Osteoblast (primary cell): ENCODE data around the gene KCNG1. TPM values are rescaled to one million over a fixed set of nuclear protein-coding genes. Genes with fewer than 3 reads are reported as not detected.

Experiments used
- DNase-seq: peaks from one replicate; pipeline ENCODE4 v3.0.0; 2011; ENCODE audit warnings: low spot score, mixed read lengths; ENCODE audit not compliant: insufficient read length; ENCODE audit errors: missing footprints
- H2AFZ ChIP-seq: 2 replicates; pipeline ENCODE4 v1.6.0; 2011; ENCODE audit warnings: mild to moderate bottlenecking, low read length
- H3K27ac ChIP-seq: 2 replicates; pipeline ENCODE4 v1.5.1; 2011; ENCODE audit warnings: mild to moderate bottlenecking, low read depth, low read length, moderate library complexity
- H3K27me3 ChIP-seq: 2 replicates; pipeline ENCODE4 v1.6.0; 2012; ENCODE audit warnings: mild to moderate bottlenecking, control low read depth, inconsistent platforms, low read length, moderate library complexity; ENCODE audit not compliant: insufficient read depth
- H3K36me3 ChIP-seq: 2 replicates; pipeline ENCODE4 v1.5.1; 2011; ENCODE audit warnings: mild to moderate bottlenecking, low read length, control low read depth, moderate library complexity; ENCODE audit not compliant: insufficient read depth
- H3K4me1 ChIP-seq: 2 replicates; pipeline ENCODE4 v1.5.1; 2011; ENCODE audit warnings: mild to moderate bottlenecking, low read length, control low read depth, moderate library complexity; ENCODE audit not compliant: insufficient read depth
- H3K4me2 ChIP-seq: 2 replicates; pipeline ENCODE4 v1.6.0; 2011; ENCODE audit warnings: mild to moderate bottlenecking, low read length; ENCODE audit not compliant: insufficient read depth
- H3K4me3 ChIP-seq: fragments of 200-600 bp; sonication (generic); 3 replicates; pipeline ENCODE4 v1.5.1; 2012; ENCODE audit warnings: mild to moderate bottlenecking, low read length, inconsistent platforms; ENCODE audit not compliant: insufficient read depth
- H3K79me2 ChIP-seq: 2 replicates; pipeline ENCODE4 v1.6.0; 2012; ENCODE audit warnings: mild to moderate bottlenecking, low read length, control low read depth, inconsistent platforms; ENCODE audit not compliant: insufficient read depth
- H3K9me3 ChIP-seq: 2 replicates; pipeline ENCODE4 v1.5.1; 2011; ENCODE audit warnings: low read depth, low read length, control low read depth
- H4K20me1 ChIP-seq: 2 replicates; pipeline ENCODE4 v1.6.0; 2012; ENCODE audit warnings: mild to moderate bottlenecking, low read length, control low read depth; ENCODE audit not compliant: insufficient read depth
- CTCF ChIP-seq: IDR thresholded peaks from 2 replicates; pipeline ENCODE4 v1.5.1; 2011; ENCODE audit warnings: mild to moderate bottlenecking, low read depth, low read length, moderate library complexity; ENCODE audit errors: extremely low read depth
- total RNA-seq: library from RNA; depleted of rRNA; stranded (reverse); fragments of >200 nt; gene quantifications from 2 replicates; pipeline ENCODE4 v1.2.3, GENCODE V29; 2012

Gene KCNG1
- total RNA-seq, 1 donor = 16.3 TPM

DNA sequence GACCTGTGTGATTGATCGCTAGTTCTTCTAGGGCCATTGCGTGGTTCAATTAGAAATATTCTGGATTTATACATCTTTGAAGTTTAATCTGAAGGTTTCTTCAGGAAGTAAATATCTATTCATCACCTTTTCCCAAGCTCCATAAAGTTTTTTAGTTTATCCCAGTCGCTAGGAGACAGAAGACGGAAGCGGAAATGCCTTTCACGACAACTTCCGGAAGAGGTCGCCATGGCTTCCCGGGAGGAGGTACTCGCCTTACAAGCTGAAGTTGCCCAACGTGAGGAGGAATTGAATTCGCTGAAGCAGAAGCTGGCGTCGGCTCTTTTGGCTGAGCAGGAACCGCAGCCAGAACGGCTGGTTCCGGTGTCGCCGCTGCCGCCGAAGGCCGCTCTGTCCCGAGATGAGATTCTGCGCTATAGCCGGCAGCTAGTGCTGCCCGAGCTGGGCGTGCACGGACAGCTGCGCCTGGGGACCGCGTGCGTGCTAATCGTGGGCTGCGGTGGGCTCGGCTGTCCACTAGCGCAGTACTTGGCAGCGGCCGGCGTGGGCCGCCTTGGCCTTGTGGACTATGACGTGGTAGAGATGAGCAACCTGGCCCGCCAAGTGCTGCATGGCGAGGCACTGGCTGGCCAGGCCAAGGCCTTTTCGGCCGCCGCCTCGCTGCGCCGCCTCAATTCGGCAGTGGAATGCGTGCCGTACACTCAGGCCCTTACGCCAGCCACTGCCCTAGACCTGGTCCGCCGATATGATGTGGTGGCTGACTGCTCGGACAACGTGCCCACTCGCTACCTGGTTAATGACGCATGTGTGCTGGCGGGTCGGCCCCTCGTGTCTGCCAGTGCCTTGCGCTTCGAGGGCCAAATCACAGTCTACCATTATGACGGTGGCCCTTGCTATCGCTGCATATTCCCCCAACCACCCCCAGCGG lies 64.0 kb downstream of the KCNG1 start, which contains the start of gene MOCS3:
TSS of gene MOCS3 (plus strand) at position 204 of the 928 bp plus-strand sequence. CDS start at position 229, 25 bp downstream.
- H3K27ac ChIP-seq = peak within 1 kb of the TSS; percentile 98
- peaks cover 35% of the 10 kb centered on the region for H4K20me1 ChIP-seq
- no peaks in the 10 kb centered on the region for H3K9me3 ChIP-seq
- peak within 1 kb of the TSS; percentile 94 for H3K4me3 ChIP-seq
- H3K79me2 ChIP-seq = peaks cover 68% of the 10 kb centered on the region
- peak within 1 kb of the TSS; percentile 74 for H2AFZ ChIP-seq
- DNase-seq = peak; percentile 94
- H3K36me3 ChIP-seq = peaks cover 24% of the 10 kb centered on the region
- TF ChIP-seq CTCF = no peak
- H3K27me3 ChIP-seq = no peaks in the 10 kb centered on the region
- peak within 1 kb of the TSS; percentile 92 for H3K4me2 ChIP-seq
- H3K4me1 ChIP-seq = peaks cover 23% of the 10 kb centered on the region

GRCh38 chr20:50957798-50958614 lies 64.9 kb downstream of the KCNG1 start, which contains the start of gene DPM1:
DPM1 (minus strand) TSS chr20:50958532; CDS start chr20:50958523, 9 bp downstream.
- DNase-seq = peak; percentile 87
- Histone ChIP-seq H3K27ac (peak within 1 kb of the TSS; percentile 98), H3K27me3 (no peaks in the 10 kb centered on the region), H3K9me3 (no peaks in the 10 kb centered on the region), H2AFZ (peak within 1 kb of the TSS; percentile 74), H3K4me1 (peaks cover 23% of the 10 kb centered on the region), H3K36me3 (peaks cover 33% of the 10 kb centered on the region), H4K20me1 (peaks cover 38% of the 10 kb centered on the region), H3K4me3 (peak within 1 kb of the TSS; percentile 94), H3K4me2 (peak within 1 kb of the TSS; percentile 92), H3K79me2 (peaks cover 77% of the 10 kb centered on the region)
- no peak for TF ChIP-seq CTCF

DNA sequence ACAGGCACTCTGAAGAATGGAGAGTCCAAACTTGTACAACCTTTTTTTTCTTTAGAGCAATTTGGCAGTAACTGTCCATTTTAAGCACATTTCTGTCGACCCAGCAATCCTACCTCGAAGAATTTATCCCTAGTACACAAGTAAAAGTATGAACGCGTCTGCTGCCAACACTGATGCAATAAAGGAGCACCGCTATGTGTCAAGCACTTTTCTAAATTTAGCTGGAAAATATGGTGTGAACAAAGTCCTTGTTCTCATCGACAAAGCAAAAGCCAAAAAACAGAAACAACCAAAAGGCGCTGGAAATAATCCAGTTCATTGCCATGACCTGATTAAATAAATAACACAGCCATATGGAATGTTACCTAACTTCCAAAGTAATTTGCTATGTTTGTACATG lies 65.6 kb downstream of the KCNG1 start:
- Histone ChIP-seq H4K20me1 (peaks cover 39% of the 10 kb centered on the region), H3K36me3 (peaks cover 40% of the 10 kb centered on the region), H3K9me3 (no peaks in the 10 kb centered on the region), H3K27ac (peak overlapping the region; percentile 98), H3K4me1 (peaks cover 23% of the 10 kb centered on the region), H3K4me2 (peak overlapping the region; percentile 92), H3K79me2 (peaks cover 81% of the 10 kb centered on the region), H3K4me3 (peak overlapping the region; percentile 94), H3K27me3 (no peaks in the 10 kb centered on the region), H2AFZ (no peak overlapping the region)
- no peak for TF ChIP-seq CTCF
- DNase-seq = no peak
